A673 (cell line): Measurements from ENCODE around the gene CACNA2D3.

Experiments used
- EZH2 ChIP-seq: fragments of 200-600 bp; sonication (generic); IDR thresholded peaks from 2 replicates; pipeline ENCODE4 v1.6.1; 2017; ENCODE audit warnings: borderline replicate concordance, low read depth, mild to moderate bottlenecking, mixed read lengths, antibody characterized with exemption, low read length; ENCODE audit not compliant: poor library complexity, severe bottlenecking
- TF ChIP-seq, protein P1 (sequence below): fragments of 300-800, 200-600 bp; sonication (generic); conservative IDR thresholded peaks from 2 replicates; pipeline ENCODE4 v1.5.1; 2017; ENCODE audit warnings: low read depth, mild to moderate bottlenecking, antibody characterized with exemption, low read length, moderate library complexity, mixed read lengths

DNA sequence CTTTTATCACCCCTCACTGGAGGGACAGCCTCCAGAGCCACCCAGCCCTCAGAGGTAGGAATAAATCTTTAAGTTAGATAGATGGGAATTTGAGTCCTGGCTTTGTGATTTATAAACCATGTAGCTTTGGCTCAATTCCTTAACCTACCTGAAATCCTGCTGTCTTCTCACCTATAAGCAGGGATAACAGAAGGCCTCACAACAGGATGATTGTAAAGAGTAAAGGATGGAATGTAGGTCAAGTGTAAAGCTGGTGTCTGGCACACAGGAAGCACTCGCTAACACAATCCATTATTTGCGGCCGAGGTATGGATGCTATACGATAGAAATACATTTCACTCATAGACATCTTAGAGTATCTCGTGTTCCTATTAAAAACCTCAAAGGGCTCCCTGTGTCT lies 968.4 kb downstream of the CACNA2D3 start:
- TF ChIP-seq, protein P1, sequence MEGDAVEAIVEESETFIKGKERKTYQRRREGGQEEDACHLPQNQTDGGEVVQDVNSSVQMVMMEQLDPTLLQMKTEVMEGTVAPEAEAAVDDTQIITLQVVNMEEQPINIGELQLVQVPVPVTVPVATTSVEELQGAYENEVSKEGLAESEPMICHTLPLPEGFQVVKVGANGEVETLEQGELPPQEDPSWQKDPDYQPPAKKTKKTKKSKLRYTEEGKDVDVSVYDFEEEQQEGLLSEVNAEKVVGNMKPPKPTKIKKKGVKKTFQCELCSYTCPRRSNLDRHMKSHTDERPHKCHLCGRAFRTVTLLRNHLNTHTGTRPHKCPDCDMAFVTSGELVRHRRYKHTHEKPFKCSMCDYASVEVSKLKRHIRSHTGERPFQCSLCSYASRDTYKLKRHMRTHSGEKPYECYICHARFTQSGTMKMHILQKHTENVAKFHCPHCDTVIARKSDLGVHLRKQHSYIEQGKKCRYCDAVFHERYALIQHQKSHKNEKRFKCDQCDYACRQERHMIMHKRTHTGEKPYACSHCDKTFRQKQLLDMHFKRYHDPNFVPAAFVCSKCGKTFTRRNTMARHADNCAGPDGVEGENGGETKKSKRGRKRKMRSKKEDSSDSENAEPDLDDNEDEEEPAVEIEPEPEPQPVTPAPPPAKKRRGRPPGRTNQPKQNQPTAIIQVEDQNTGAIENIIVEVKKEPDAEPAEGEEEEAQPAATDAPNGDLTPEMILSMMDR, result no peak
- no peak for TF ChIP-seq EZH2
